ENCODE results near the gene ERI3. TPM values are rescaled to one million over a fixed set of nuclear protein-coding genes. Genes with fewer than 3 reads are reported as not detected.
A peak's percentile ranks its signal among the peaks of the same experiment; 100 is the strongest.

The ERI3 gene
- polyA plus RNA-seq (ENCODE audit: insufficient read length in 10 of 10), result 10 to 100 TPM; 40.7 to 55.2 (median 46.2) TPM
- long read RNA-seq, donor 1, transcript ERI3-201 (9 exons, 1,684 nt), result major isoform, 6 of 6 reads
- long read RNA-seq, donor 1, partial matches to known transcripts, result 0 of 6 reads
- long read RNA-seq, donor 1, other reads (novel, unspliced or antisense), result 0 of 6 reads
- long read RNA-seq, donor 2, partial matches to known transcripts, result 0 of 4 reads
- long read RNA-seq, donor 2, other reads (novel, unspliced or antisense), result 0 of 4 reads
- long read RNA-seq, donor 3, result 0 reads
- long read RNA-seq, donor 4, transcript ERI3-201 (9 exons, 1,684 nt), result major isoform, 5 of 5 reads
- long read RNA-seq, donor 4, partial matches to known transcripts, result 0 of 5 reads
- long read RNA-seq, donor 4, other reads (novel, unspliced or antisense), result 0 of 5 reads
- long read RNA-seq, donor 5, partial matches to known transcripts, result 10 of 15 reads
- long read RNA-seq, donor 5, other reads (novel, unspliced or antisense), result 5 of 15 reads
- long read RNA-seq, donor 6, transcript ERI3-201 (9 exons, 1,684 nt), result major isoform, 6 of 20 reads
- long read RNA-seq, donor 6, partial matches to known transcripts, result 14 of 20 reads
- long read RNA-seq, donor 6, other reads (novel, unspliced or antisense), result 0 of 20 reads
- long read RNA-seq, donor 7, transcript ERI3-201 (9 exons, 1,684 nt), result major isoform, 5 of 5 reads
- long read RNA-seq, donor 7, partial matches to known transcripts, result 0 of 5 reads
- long read RNA-seq, donor 7, other reads (novel, unspliced or antisense), result 0 of 5 reads
- long read RNA-seq, donor 8, partial matches to known transcripts, result 7 of 11 reads
- long read RNA-seq, donor 8, other reads (novel, unspliced or antisense), result 0 of 11 reads
- long read RNA-seq, donor 9, result 0 reads

DNA sequence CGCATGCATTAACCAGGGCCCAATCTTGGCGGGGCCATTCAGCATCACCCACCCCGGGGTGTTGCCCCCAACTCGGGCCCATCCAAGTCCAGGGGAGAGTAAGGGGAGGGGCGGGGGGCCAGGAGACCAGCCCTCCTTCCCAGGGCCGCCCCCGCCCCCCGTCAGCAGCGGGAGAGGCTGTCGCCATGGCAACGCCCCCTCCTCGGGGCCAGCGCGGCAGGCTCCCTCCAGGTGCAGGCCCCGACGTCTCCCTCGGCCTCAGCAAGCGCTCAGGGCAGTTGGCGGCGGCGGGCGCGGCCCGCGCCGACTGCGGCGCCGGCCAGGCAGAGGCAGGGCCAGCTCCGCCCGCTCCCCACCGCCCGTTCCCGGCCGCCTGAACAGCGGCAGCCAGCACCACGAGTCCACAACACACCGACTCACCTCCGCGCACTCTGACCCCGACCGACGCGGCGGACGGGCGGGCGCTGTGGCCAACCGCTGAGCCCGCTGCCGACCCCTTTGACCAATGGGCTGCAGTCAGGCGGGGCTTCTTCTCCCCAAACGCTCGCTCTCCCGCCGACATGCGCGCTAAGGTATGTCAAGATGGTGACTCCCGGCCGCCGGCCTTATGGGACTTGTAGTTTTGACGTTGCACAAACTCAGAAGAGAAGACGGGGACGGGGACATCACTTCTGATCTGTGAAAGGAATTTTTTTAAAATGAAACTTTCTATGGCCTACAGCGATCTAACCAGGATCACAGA, at the start of gene ERI3:
Gene ERI3 (minus strand): TSS at position 418 of the 742 bp plus-strand sequence. CDS start 231 bp downstream, at position 187.
- peak; percentile 97 to 99 (median 98) for DNase-seq

GRCh38 chr1:44401256-44402228, 46.5 kb upstream of the ERI3 start:
- DNase-seq, result no peak

DNA sequence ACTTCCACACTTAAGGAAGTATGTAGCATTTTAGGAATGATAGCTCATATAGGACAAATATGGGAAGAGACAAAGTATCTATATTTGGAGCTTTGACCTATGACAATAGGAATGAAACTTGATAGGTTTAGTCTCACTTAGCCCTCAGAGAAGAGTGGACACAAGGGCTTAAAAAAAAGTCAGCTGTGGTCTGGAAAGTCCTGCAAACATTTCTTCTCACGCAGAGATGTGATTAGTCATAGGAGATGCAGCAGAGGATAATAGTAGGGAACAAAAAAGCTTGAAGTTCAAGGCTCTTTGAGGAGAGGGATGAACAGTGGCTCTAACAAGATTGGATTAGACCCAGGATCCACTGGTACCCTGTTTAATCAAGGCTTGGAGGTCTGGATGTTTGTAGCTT, 35.2 kb upstream of the ERI3 start:
- peak in 1 of 3 donors; percentile 44 for DNase-seq

- no peak for DNase-seq
Observed at GRCh38 chr1:44389437-44389836, 34.4 kb upstream of the ERI3 start.

DNA sequence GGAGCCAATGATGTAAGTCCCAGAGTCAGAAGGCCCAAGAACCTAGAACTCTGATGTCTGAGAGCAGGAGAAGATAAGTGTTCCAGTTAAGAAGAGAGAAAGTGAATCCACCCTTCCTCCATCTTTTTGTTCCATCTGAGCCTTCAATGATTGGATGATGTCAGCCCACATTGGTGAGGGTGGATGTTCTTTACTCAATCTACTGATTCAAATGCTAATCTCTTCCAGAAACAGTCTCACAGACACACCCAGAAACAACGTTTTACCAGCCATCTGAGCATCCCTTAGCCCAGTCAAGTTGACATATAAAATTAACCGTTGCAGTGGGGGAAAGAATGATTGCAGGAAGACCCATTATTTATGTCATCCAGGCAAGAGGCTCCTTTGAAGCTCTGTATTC, 33.5 kb upstream of the ERI3 start:
- no peak for DNase-seq

- DNase-seq, result no peak
Observed at GRCh38 chr1:44380666-44381177, 25.7 kb upstream of the ERI3 start.

DNA sequence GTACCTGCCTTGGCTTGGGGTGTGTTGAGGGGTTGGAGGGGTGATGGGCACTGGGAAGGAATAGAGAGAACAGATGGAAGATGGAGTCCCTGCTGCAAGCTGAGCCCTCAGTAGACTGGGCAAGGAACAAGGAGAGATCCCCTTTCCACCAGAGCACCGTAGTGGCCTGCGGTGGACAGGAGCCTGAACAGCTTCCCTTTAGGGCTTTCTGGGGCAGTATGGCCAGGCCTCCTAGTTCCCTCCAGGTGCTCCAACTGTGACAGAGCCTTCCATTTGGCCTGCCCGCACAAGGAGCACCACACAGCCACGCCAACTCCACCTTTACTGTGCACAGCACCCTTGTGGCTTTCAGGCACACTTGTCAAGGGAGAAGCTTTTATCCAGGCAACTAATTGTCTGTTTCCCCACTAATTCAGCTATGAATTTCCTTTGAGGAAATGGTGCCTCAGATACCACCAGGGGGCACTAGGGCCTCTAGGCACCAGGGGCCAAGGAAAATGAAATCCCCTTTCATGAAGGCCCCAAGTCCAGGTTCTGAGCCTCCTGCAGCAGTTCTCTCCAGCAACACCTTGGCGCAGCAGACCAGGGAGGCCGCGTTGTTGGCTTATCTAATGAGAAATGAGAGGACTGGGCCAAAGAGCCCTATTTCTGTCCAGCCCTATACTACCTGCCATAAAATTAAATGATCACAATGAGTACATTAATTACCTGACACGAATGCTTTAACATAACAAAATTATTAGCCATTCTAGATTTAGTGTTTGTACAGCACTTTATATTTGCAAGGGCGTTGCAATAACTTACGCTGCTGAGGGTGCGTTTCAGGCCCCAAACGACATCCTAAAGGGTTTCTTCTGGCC, 23.1 kb upstream of the ERI3 start:
- peak; percentile 23 to 55 (median 36) for DNase-seq

- no peak for DNase-seq
Observed at GRCh38 chr1:44375547-44375946, 20.5 kb upstream of the ERI3 start.

DNA sequence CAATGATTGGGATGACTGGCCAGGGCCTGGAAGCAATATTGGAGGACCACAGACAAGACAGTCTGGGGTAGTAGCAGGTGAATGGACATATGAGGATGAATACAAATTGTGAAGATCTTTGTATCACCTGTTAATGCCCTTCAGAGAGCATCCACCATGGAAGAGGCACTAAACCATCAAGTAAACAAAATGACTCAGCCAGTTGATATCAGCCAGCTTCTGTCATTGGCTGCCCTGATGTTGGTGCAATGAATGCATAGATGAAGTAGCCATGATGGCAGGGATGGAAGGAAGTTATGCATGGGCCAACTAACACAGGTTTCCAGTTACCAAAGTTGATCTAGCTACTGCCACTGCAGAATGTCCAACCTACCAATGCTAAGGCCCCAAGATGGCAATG, 16.1 kb upstream of the ERI3 start:
- DNase-seq, result no peak

DNA sequence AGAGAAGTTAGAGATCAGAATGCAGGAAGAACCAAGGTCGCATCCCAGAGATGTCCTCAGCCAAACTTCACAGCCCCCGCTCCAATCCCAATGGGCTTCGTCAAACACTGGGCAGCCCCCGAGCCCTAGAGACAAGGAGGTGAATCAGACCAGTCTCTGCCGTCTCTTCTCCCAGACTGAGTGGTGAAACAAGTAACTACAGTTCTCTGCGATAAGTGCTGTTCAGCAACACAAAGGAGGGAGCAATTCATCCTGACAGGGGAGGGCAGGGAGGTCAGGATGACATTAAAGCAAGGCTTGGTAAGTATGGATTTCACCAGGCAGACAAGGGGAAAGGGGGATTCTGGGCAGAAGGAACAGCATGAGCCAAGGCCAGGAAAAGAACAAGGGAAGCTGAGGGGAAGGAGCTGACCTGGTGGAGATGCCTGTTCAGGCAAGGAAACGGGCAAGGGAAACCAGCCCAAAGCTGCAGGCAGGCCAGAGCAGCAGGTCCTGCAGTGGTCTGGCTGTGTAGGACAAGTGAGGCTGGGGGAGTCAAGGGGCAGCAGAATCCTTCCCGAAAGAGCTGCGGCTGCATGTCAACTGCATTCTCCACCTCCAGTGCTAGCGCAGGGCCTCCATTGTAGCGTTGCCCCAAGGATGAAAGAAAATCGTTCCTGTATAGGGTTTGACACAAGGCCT, 13.6 kb upstream of the ERI3 start:
- no peak for DNase-seq

DNA sequence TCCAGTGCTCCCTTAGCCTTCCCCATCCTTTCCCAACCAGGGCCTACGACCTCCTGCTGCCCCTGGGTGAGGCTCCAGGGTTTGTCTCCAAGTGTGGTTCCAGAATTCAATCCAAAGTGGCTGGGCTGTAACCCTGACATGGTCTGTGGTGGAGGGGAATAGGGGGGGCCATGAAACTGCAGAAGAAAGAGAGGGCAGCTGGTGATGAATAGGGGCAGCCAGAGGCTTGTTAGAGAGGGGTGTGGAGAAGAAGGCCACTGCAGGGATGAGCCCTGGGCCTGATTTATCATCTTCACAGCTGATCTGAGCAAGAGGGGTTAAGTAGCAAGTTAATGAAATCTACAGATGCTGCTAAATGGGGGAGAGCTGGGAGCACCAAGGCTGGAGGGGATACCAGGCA, 12.9 kb upstream of the ERI3 start:
- DNase-seq, result no peak

- DNase-seq, result no peak
Observed at GRCh38 chr1:44366371-44366975, 11.4 kb upstream of the ERI3 start.

- DNase-seq, result no peak
Observed at GRCh38 chr1:44361478-44361877, 6.4 kb upstream of the ERI3 start.

DNA sequence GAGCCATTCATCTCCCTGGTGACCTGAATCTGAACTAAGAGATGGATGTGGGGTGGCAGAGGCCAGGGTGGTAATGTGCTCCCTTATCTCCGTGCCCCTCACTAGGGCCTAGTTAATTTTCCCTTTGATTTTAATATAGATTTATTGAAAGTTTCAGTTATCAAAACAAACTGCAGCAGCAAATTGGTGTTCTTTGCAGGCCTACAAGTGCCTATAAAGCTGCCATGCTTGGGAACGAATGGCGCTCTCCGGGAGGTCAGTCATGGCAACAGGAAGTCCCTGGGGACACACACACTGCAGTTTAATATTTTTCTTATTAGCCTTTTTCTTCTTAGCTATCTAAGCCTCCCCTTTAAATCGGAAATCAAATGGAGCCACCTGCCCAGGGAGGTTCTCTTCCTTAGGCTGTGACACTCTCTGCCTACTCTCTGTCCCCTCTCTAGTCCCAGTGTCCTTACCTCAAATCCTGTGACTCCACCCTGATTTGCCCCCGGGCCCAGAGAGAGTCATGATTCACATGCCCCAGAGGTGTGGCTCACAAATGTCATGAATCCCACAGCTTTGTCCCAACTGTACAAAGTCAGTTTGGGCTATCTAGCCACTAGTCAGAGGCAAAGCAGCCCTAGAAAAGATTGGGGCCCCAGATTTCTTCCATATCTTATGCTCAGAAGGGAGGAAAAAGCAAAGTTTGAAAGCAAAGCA, 4.3 kb upstream of the ERI3 start:
- DNase-seq, result no peak

- no peak for DNase-seq
Observed at GRCh38 chr1:44357710-44358109, 2.7 kb upstream of the ERI3 start.

DNA sequence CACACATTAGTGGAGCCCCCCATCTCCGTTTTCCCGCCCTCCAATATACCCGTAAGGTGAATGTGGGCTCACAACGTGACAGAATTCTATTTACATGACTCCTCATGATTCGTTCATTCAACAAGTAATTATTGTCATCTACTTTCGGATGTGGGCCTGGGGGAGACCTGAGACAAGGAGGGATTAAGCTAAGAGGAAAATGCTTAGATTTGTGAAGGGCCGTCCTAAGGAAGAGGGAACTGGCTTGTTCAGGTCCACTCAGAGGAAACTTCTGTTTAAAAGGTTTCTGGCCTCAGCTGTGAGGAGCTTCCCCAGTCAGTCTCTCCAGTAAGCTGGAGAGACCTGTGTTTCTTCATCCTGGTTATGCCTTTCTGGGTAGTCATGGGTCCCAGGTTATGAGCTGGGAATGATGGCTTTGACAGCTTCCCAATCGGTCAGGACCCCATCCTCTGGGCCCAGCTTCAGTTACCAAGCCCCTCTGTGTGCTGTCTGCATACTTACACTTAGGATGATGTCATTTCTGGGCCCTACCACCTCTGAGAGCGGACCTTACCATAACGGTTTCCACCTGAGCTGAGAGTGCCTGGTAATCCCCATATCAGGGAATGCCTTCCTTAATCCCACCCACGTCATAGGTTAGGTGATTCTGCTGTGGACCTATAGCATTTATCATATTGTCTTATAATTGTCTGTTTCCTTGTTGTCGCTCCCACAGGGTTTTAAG, 687 bp upstream of the ERI3 start:
- DNase-seq, result no peak

DNA sequence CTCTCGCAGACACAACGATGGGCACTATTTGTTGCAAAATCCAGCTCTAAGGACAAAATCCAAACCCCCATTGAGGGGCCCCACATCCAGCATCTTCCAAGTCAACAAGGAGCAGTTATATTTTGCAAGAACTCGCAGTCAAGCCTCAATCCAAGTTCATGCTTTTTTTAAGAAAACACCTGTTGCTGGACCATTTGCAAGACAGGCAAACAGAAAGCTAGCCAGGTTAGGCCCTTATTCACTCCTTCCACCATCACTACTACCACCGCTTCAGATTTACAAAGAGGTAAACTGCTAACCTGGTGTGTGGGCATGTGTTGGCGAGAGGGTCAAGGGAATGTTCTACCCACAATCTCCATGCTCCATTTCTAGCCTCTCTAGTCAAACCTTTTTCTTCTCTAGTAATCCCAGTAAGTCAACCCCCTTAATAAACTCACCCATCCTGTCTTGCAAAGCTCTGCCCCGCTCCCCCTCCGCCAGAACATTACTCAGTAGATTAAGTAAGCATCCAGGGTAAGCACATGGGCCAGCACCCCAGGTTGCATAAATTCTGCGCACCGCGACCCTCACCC, 703 bp downstream of the ERI3 start:
- peak in 1 of 3 donors; percentile 2 for DNase-seq

Data from muscle of back (tissue), 13 donors.